Right hindlimb (tissue), 1 donor: ENCODE data around the gene VEGFB.
A peak's percentile ranks its signal among the peaks of the same experiment; 100 is the strongest.

Experiments used
- DNase-seq: peaks from one replicate; pipeline ENCODE4 v3.0.0-alpha.2; 2018

Gene VEGFB

GRCh38 chr11:64211181-64211872 lies 23.1 kb upstream of the VEGFB start:
- no peak for DNase-seq

- no peak for DNase-seq
These were observed 17.5 kb upstream of the VEGFB start for GRCh38 chr11:64216879-64217278.

GRCh38 chr11:64218628-64219353 lies 15.6 kb upstream of the VEGFB start:
- no peak for DNase-seq

GRCh38 chr11:64219354-64219684 lies 15.1 kb upstream of the VEGFB start:
- DNase-seq = no peak

GRCh38 chr11:64219755-64220154 lies 14.6 kb upstream of the VEGFB start:
- DNase-seq = no peak

GRCh38 chr11:64220271-64220670 lies 14.1 kb upstream of the VEGFB start:
- DNase-seq = no peak

GRCh38 chr11:64220798-64221197 lies 13.6 kb upstream of the VEGFB start:
- DNase-seq = no peak

GRCh38 chr11:64222651-64223000 lies 11.8 kb upstream of the VEGFB start:
- DNase-seq = no peak

GRCh38 chr11:64223001-64223651 lies 11.3 kb upstream of the VEGFB start:
- DNase-seq = peak; percentile 29

- DNase-seq = no peak
These were observed 10.1 kb upstream of the VEGFB start for GRCh38 chr11:64224151-64224890.

- no peak for DNase-seq
These were observed 9.3 kb upstream of the VEGFB start for GRCh38 chr11:64224891-64225607.

GRCh38 chr11:64225608-64226506 lies 8.5 kb upstream of the VEGFB start, which contains the start of the genes NUDT22 and TRPT1:
Gene NUDT22 (plus strand): TSS chr11:64226274. CDS start chr11:64226653, 379 bp downstream.
Gene TRPT1 (minus strand): TSS chr11:64226186. CDS start chr11:64225860, 326 bp downstream.
- DNase-seq = peak; percentile 94

- DNase-seq = peak; percentile 64
These were observed 7.8 kb upstream of the VEGFB start for GRCh38 chr11:64226507-64227051.

- peak; percentile 20 for DNase-seq
These were observed 6.9 kb upstream of the VEGFB start for GRCh38 chr11:64227405-64227956.

- no peak for DNase-seq
These were observed 5.2 kb upstream of the VEGFB start for GRCh38 chr11:64229090-64229743.

- no peak for DNase-seq
These were observed 4.6 kb upstream of the VEGFB start for GRCh38 chr11:64229744-64230170.

GRCh38 chr11:64230171-64230984 lies 4.0 kb upstream of the VEGFB start, which contains the start of gene DNAJC4:
Gene DNAJC4 (plus strand): TSS chr11:64230548. CDS start chr11:64230855, 307 bp downstream.
- DNase-seq = peak; percentile 94

- DNase-seq = no peak
These were observed 3.4 kb upstream of the VEGFB start for GRCh38 chr11:64230985-64231365.

GRCh38 chr11:64231546-64231945 lies 2.8 kb upstream of the VEGFB start:
- no peak for DNase-seq
